HCT116 (cell line): ENCODE results near the gene C14orf132. TPM values are rescaled to one million over a fixed set of nuclear protein-coding genes. Genes with fewer than 3 reads are reported as not detected.

Experiments used
- ATAC-seq: fragments of 200-7000 bp; cut with Tn5 transposase; 2 replicates; pipeline ENCODE4 v1.9.1; 2020; ENCODE audit warnings: mild to moderate bottlenecking, moderate library complexity
- BruUV-seq: library from RNA; stranded (reverse); fragments of 400-500 nt; replicated peaks from 2 replicates; lab custom pipeline; 2021; lab: Mats Ljungman, UMichigan
- CTCF ChIA-PET: fragments of 300-600 bp; sonication (Branson Sonifier 250); formaldehyde crosslinking; loops from one replicate; lab custom pipeline; 2021; ENCODE audit warnings: antibody characterized with exemption; lab: Charles Lee
- POLR2A ChIA-PET: fragments of 300-600, 350-600 bp; sonication (Branson Sonifier 250); formaldehyde crosslinking; loops from one replicate; lab custom pipeline; 2021; ENCODE audit warnings: antibody characterized with exemption; lab: Charles Lee
- RAD21 ChIA-PET, 2 experiments: fragments of 300-600 bp; sonication (Branson Sonifier 250); formaldehyde crosslinking; loops; one replicate each; lab custom pipeline; 2023; ENCODE audit warnings: low total read pairs in 2 of 2; ENCODE audit not compliant: uncharacterized antibody in 2 of 2, unreplicated experiment in 2 of 2, low non-redundant PET in 1 of 2; lab: Charles Lee
- DNase-seq: peaks from one replicate; pipeline ENCODE4 v3.0.0-alpha.2; 2010; ENCODE audit warnings: low read depth, low spot score
- H2AFZ ChIP-seq: fragments of 200-600 bp; shearing (Covaris generic), sonication (generic); 2 replicates; pipeline ENCODE4 v1.6.1; 2017; ENCODE audit warnings: low read depth, mixed run types, mixed read lengths, antibody characterized with exemption, low read length; ENCODE audit not compliant: poor library complexity, severe bottlenecking
- H3K27ac ChIP-seq: 2 replicates; pipeline ENCODE4 v1.5.1; 2012; ENCODE audit warnings: low read depth, low read length
- H3K27me3 ChIP-seq: fragments of 200-600 bp; sonication (generic); 2 replicates; pipeline ENCODE4 v1.6.1; 2016; ENCODE audit warnings: mixed run types, low read length, mixed read lengths; ENCODE audit not compliant: insufficient read depth
- H3K36me3 ChIP-seq, 2 experiments: fragments of 200-500 bp in 1 of 2; fragments of 200-600 bp in 1 of 2; sonication (Bioruptor generic) in 1 of 2; sonication (generic) in 1 of 2; 2 replicates each; pipeline versions ENCODE4 v1.5.1 to v1.6.1; 2014 to 2016; ENCODE audit warnings: low read length in 2 of 2, inconsistent platforms in 1 of 2, mixed read lengths in 1 of 2, mixed run types in 1 of 2; ENCODE audit not compliant: insufficient read depth in 2 of 2, control insufficient read depth in 1 of 2
- H3K4me1 ChIP-seq, 2 experiments: fragments of 200-600 bp in 1 of 2; sonication (generic) in 1 of 2; 2 replicates each; pipeline versions ENCODE4 v1.5.1 to v1.6.1; 2012 to 2017; ENCODE audit warnings: low read length in 2 of 2, inconsistent platforms in 1 of 2, mild to moderate bottlenecking in 1 of 2, mixed read lengths in 1 of 2, mixed run types in 1 of 2, moderate library complexity in 1 of 2; ENCODE audit not compliant: insufficient read depth in 2 of 2, control insufficient read depth in 1 of 2
- H3K4me2 ChIP-seq: fragments of 200-600 bp; sonication (generic); 2 replicates; pipeline ENCODE4 v1.6.1; 2017; ENCODE audit warnings: mixed run types, low read length, mixed read lengths
- H3K4me3 ChIP-seq, 2 experiments: fragments of 200-600 bp in 1 of 2; sonication (generic) in 1 of 2; replicated peaks in 1 of 2; 2 replicates each; pipeline ENCODE4 v1.5.1; 2011 to 2016; ENCODE audit warnings: low read length in 2 of 2, control low read depth in 1 of 2, low read depth in 1 of 2, mild to moderate bottlenecking in 1 of 2, mixed read lengths in 1 of 2, mixed run types in 1 of 2
- H3K79me2 ChIP-seq: fragments of 200-600 bp; sonication (generic); 2 replicates; pipeline ENCODE4 v1.6.1; 2017; ENCODE audit warnings: mild to moderate bottlenecking, mixed run types, low read length, moderate library complexity, mixed read lengths; ENCODE audit not compliant: insufficient read depth
- H3K9ac ChIP-seq: fragments of 200-600 bp; sonication (generic); 2 replicates; pipeline ENCODE4 v1.6.1; 2016; ENCODE audit warnings: low read length, mixed read lengths
- H3K9me2 ChIP-seq: fragments of 200-600 bp; sonication (generic), shearing (Covaris generic); 2 replicates; pipeline ENCODE4 v1.6.1; 2017; ENCODE audit warnings: mixed run types, mild to moderate bottlenecking, moderate library complexity; ENCODE audit not compliant: insufficient read depth
- H3K9me3 ChIP-seq, 2 experiments: fragments of 200-500 bp in 1 of 2; fragments of 200-600 bp in 1 of 2; sonication (Bioruptor generic) in 1 of 2; sonication (generic) in 1 of 2; 2 replicates each; pipeline ENCODE4 v1.6.1; 2014 to 2017; ENCODE audit warnings: low read length in 2 of 2, mixed read lengths in 2 of 2, inconsistent platforms in 1 of 2, low read depth in 1 of 2, mild to moderate bottlenecking in 1 of 2, mixed run types in 1 of 2, moderate library complexity in 1 of 2; ENCODE audit not compliant: control insufficient read depth in 1 of 2, insufficient read depth in 1 of 2
- H4K20me1 ChIP-seq: fragments of 200-600 bp; sonication (generic), shearing (Covaris generic); 2 replicates; pipeline ENCODE4 v1.6.1; 2017; ENCODE audit warnings: mixed run types, mild to moderate bottlenecking, moderate library complexity; ENCODE audit not compliant: insufficient read depth
- CBX3 ChIP-seq: IDR thresholded peaks from 2 replicates; pipeline ENCODE4 v1.6.1; 2012; ENCODE audit warnings: low read depth
- CEBPB ChIP-seq: IDR thresholded peaks from 2 replicates; pipeline ENCODE4 v1.6.1; 2012; ENCODE audit warnings: low read depth
- CTCF ChIP-seq, 3 experiments: fragments of 200-600 bp in 1 of 3; sonication (generic) in 1 of 3; IDR thresholded peaks in 2 of 3; conservative IDR thresholded peaks in 1 of 3; 2 replicates each; pipeline ENCODE4 v1.5.1; 2012 to 2017; ENCODE audit warnings: low read depth in 2 of 3, low read length in 2 of 3, antibody characterized with exemption in 1 of 3, borderline replicate concordance in 1 of 3, control low read depth in 1 of 3, mild to moderate bottlenecking in 1 of 3, mixed read lengths in 1 of 3, mixed run types in 1 of 3, moderate library complexity in 1 of 3; ENCODE audit not compliant: insufficient read depth in 1 of 3
- EGR1 ChIP-seq: IDR thresholded peaks from 2 replicates; pipeline ENCODE4 v1.6.1; 2012; ENCODE audit warnings: low read depth
- EZH2 ChIP-seq: fragments of 200-600 bp; sonication (generic); IDR thresholded peaks from 2 replicates; pipeline ENCODE4 v1.6.1; 2017; ENCODE audit warnings: antibody characterized with exemption, mixed run types
- EZH2phosphoT487 ChIP-seq: fragments of 200-600 bp; IDR thresholded peaks from 2 replicates; pipeline ENCODE4 v1.6.1; 2018; ENCODE audit warnings: antibody characterized with exemption, borderline replicate concordance
- FOSL1 ChIP-seq: IDR thresholded peaks from 2 replicates; pipeline ENCODE4 v1.6.1; 2012; ENCODE audit warnings: low read depth
- POLR2AphosphoS5 ChIP-seq: IDR thresholded peaks from 2 replicates; pipeline ENCODE4 v1.6.1; 2011; ENCODE audit warnings: mild to moderate bottlenecking, low read depth, low read length, moderate library complexity
- SP1 ChIP-seq: IDR thresholded peaks from 2 replicates; pipeline ENCODE4 v1.6.1; 2012; ENCODE audit warnings: low read depth
- SRF ChIP-seq: IDR thresholded peaks from 2 replicates; pipeline ENCODE4 v1.6.1; 2012; ENCODE audit warnings: low read depth
- ZNF274 ChIP-seq: fragments of 200-500 bp; sonication (Bioruptor generic); IDR thresholded peaks from 2 replicates; pipeline ENCODE4 v1.6.1; 2014; ENCODE audit warnings: mild to moderate bottlenecking, low read depth, low read length, inconsistent platforms
- intact Hi-C: fragments of 100-400 bp; cut with micrococcal nuclease; formaldehyde crosslinking; loops from 2 replicates; pipeline ENCODE4 v1.10.0; 2022
- total RNA-seq: library from RNA; stranded (reverse); gene quantifications from one replicate; pipeline ENCODE4 v1.2.1, GENCODE V29; 2021; ENCODE audit not compliant: unreplicated experiment

C14orf132 gene
- total RNA-seq, 1 experiment from 2014 or later: 3.4 TPM

- Histone ChIP-seq H3K36me3 (no peaks in the 10 kb centered on the region), H2AFZ (no peak overlapping the region), H3K4me1 (no peaks in the 10 kb centered on the region), H3K9ac (no peak overlapping the region), H3K9me2 (no peaks in the 10 kb centered on the region), H3K27ac (no peak overlapping the region), H3K27me3 (peaks cover 14% of the 10 kb centered on the region), H3K4me2 (no peak overlapping the region), H3K79me2 (no peaks in the 10 kb centered on the region), H4K20me1 (no peaks in the 10 kb centered on the region), H3K4me3 (no peak overlapping the region), H3K9me3 (no peaks in the 10 kb centered on the region)
- TF ChIP-seq ZNF274 (no peak), EZH2 (no peak), SP1 (no peak), CEBPB (no peak), EZH2phosphoT487 (no peak), FOSL1 (no peak), POLR2AphosphoS5 (no peak), SRF (no peak), EGR1 (no peak), CBX3 (no peak)
- no TSS peak for BruUV-seq
- intact Hi-C loops: no loop called here
- ChIA-PET CTCF (no interaction called here), RAD21 (no interaction called here), POLR2A (no interaction called here)
- ATAC-seq (no peak), DNase-seq (no peak)
These were observed 7.5 kb upstream of the C14orf132 start for GRCh38 chr14:96031691-96032090.

- DNase-seq (no peak), ATAC-seq (no peak)
- Histone ChIP-seq H3K27ac (no peak overlapping the region), H3K4me2 (no peak overlapping the region), H3K9me3 (no peaks in the 10 kb centered on the region), H4K20me1 (no peaks in the 10 kb centered on the region), H3K9ac (no peak overlapping the region), H3K9me2 (no peaks in the 10 kb centered on the region), H2AFZ (no peak overlapping the region), H3K27me3 (no peaks in the 10 kb centered on the region; the same call in 1 of the 2 replicates), H3K4me1 (peaks cover 18 to 26% of the 10 kb centered on the region in 2 experiments), H3K4me3 (no peak overlapping the region), H3K79me2 (no peaks in the 10 kb centered on the region), H3K36me3 (no peaks in the 10 kb centered on the region)
- intact Hi-C loops: no loop called here
- no peak for TF ChIP-seq CTCF (IDR thresholded peaks at IDR 0.05 in 2 of 3, conservative IDR thresholded peaks at IDR 0.05 in 1 of 3; ENCODE audit: borderline replicate concordance in 1 of 3, insufficient read depth in 1 of 3, low read depth in 2 of 3, low read length in 2 of 3)
- BruUV-seq: no TSS peak
- ChIA-PET POLR2A (no interaction called here), RAD21 (no interaction called here), CTCF (no interaction called here)
These were observed 3.7 kb upstream of the C14orf132 start for GRCh38 chr14:96035456-96035855.
